ENCODE data around the gene NUBPL.

DNA sequence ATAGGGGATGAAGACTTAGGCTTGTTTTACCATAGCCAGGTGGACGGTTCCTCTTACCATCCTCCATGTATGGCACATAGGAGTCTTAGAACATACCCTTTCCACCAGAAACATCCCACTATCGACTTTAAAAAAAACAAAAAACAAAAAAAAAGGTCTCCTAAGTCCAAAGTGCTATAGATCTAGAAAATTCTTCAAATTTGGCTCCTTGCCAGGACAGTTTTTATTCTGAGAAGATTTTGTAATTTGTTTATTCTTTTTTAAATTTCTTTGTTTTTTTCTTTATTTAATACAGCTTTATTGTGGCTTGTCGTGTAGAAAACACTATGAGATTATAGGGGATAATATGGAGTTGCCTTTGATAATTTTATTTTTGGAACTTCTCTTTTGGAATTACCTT is 197.7 kb downstream of the NUBPL start:
- TF ChIP-seq CTCF (IDR thresholded peaks at IDR 0.05) (no peak), POLR2A (IDR thresholded peaks at IDR 0.05) (no peak)

Data from Peyer's patch (tissue), 4 donors.